Peyer's patch (tissue), 4 donors: ENCODE results near the gene THAP8.

Source experiments
- CTCF ChIP-seq, 6 experiments: fragments of 450-650 bp in 4 of 6; fragments of 200-600 bp in 2 of 6; sonication (generic) in 1 of 6; IDR thresholded peaks; one replicate each; pipeline ENCODE4 v1.5.1; 2017 to 2019; ENCODE audit warnings: antibody characterized with exemption in 6 of 6, mild to moderate bottlenecking in 3 of 6, moderate library complexity in 1 of 6
- POLR2A ChIP-seq, 2 donors: fragments of 450-650 bp; IDR thresholded peaks; one replicate each; pipeline ENCODE4 v1.5.1; 2017; ENCODE audit warnings: antibody characterized with exemption in 2 of 2, mild to moderate bottlenecking in 2 of 2, moderate library complexity in 2 of 2

GRCh38 chr19:36013280-36014011, 40.6 kb downstream of the THAP8 start:
- TF ChIP-seq CTCF (IDR thresholded peaks at IDR 0.05) (no peak), POLR2A (IDR thresholded peaks at IDR 0.05) (no peak)
